SK-N-SH treated with all-trans-retinoic acid at 6 μM for 48 hours (cell line): Measurements from ENCODE around the gene PUS3.

Experiments
- ATAC-seq: fragments of 200-7000 bp; cut with Tn5 transposase; 3 replicates; pipeline ENCODE4 v1.9.1; 2020; ENCODE audit warnings: mild to moderate bottlenecking, moderate library complexity
- ARNTL ChIP-seq: fragments of 450-650 bp; formaldehyde crosslinking; IDR thresholded peaks from 2 replicates; pipeline ENCODE4 v1.5.0; 2020; ENCODE audit warnings: low read depth, mild to moderate bottlenecking, moderate library complexity, borderline replicate concordance
- CSDC2 ChIP-seq: fragments of 250-450 bp; sonication (Bioruptor Pico); IDR thresholded peaks from 2 replicates; pipeline ENCODE4 v1.5.0; 2020; ENCODE audit warnings: mild to moderate bottlenecking, moderate library complexity
- ESRRG ChIP-seq: fragments of 250-450 bp; sonication (Bioruptor Pico); IDR thresholded peaks from 2 replicates; pipeline ENCODE4 v1.6.1; 2021; ENCODE audit warnings: mild to moderate bottlenecking
- GLIS3 ChIP-seq: fragments of 250-450 bp; sonication (Bioruptor Pico); IDR thresholded peaks from 2 replicates; pipeline ENCODE4 v1.5.0; 2020; ENCODE audit warnings: mild to moderate bottlenecking, moderate library complexity
- ISL1 ChIP-seq: fragments of 250-450 bp; sonication (Bioruptor Pico); IDR thresholded peaks from 2 replicates; pipeline ENCODE4 v2.1.2; 2022; ENCODE audit warnings: mild to moderate bottlenecking, moderate library complexity
- OSR1 ChIP-seq: fragments of 250-450 bp; sonication (Bioruptor Pico); IDR thresholded peaks from 2 replicates; pipeline ENCODE4 v1.8.0; 2022; ENCODE audit warnings: moderate library complexity, mild to moderate bottlenecking, inconsistent platforms
- RARB ChIP-seq: fragments of 250-450 bp; sonication (Bioruptor Pico); IDR thresholded peaks from 2 replicates; pipeline ENCODE4 v1.8.0; 2021; ENCODE audit warnings: mild to moderate bottlenecking, moderate library complexity
- TCF4 ChIP-seq: fragments of 250-450 bp; sonication (Bioruptor Pico); IDR thresholded peaks from 2 replicates; pipeline ENCODE4 v1.8.0; 2021; ENCODE audit warnings: mild to moderate bottlenecking, moderate library complexity, borderline replicate concordance
- TOX ChIP-seq: fragments of 250-450 bp; sonication (Bioruptor Pico); IDR thresholded peaks from 2 replicates; pipeline ENCODE4 v1.8.0; 2021; ENCODE audit warnings: mild to moderate bottlenecking, moderate library complexity, borderline replicate concordance
- ZC3H10 ChIP-seq: fragments of 250-450 bp; sonication (Bioruptor Pico); IDR thresholded peaks from 2 replicates; pipeline ENCODE4 v1.5.1; 2021; ENCODE audit warnings: mild to moderate bottlenecking, moderate library complexity
- ZFP30 ChIP-seq: fragments of 450-650 bp; formaldehyde crosslinking; IDR thresholded peaks from 2 replicates; pipeline ENCODE4 v1.5.0; 2022; ENCODE audit warnings: mild to moderate bottlenecking, moderate library complexity
- ZNF565 ChIP-seq: fragments of 450-650 bp; formaldehyde crosslinking; conservative IDR thresholded peaks from 2 replicates; pipeline ENCODE4 v1.5.0; 2020; ENCODE audit warnings: low read depth, mild to moderate bottlenecking, moderate library complexity
- ZNF70 ChIP-seq: fragments of 450-650 bp; formaldehyde crosslinking; IDR thresholded peaks from 2 replicates; pipeline ENCODE4 v1.5.0; 2020; ENCODE audit warnings: mild to moderate bottlenecking, moderate library complexity
- ZNF8 ChIP-seq: fragments of 450-650 bp; formaldehyde crosslinking; IDR thresholded peaks from 2 replicates; pipeline ENCODE4 v1.5.0; 2020; ENCODE audit warnings: mild to moderate bottlenecking, moderate library complexity
- TF ChIP-seq, protein P1 (sequence below): fragments of 250-450 bp; sonication (Bioruptor Pico); IDR thresholded peaks from 2 replicates; pipeline ENCODE4 v1.5.0; 2020; ENCODE audit warnings: mild to moderate bottlenecking, moderate library complexity
- TF ChIP-seq, protein P2 (sequence below): fragments of 250-450 bp; sonication (Bioruptor Pico); IDR thresholded peaks from 2 replicates; pipeline ENCODE4 v1.5.1; 2021; ENCODE audit warnings: mild to moderate bottlenecking, moderate library complexity
- TF ChIP-seq, protein P3 (sequence below): fragments of 250-450 bp; sonication (Bioruptor Pico); IDR thresholded peaks from 2 replicates; pipeline ENCODE4 v1.8.0; 2020; ENCODE audit warnings: mild to moderate bottlenecking, moderate library complexity, borderline replicate concordance
- TF ChIP-seq, protein P4 (sequence below): fragments of 250-450 bp; sonication (Bioruptor Pico); IDR thresholded peaks from 2 replicates; pipeline ENCODE4 v1.8.0; 2021; ENCODE audit warnings: low read depth, mild to moderate bottlenecking, moderate library complexity, borderline replicate concordance

The PUS3 gene

DNA sequence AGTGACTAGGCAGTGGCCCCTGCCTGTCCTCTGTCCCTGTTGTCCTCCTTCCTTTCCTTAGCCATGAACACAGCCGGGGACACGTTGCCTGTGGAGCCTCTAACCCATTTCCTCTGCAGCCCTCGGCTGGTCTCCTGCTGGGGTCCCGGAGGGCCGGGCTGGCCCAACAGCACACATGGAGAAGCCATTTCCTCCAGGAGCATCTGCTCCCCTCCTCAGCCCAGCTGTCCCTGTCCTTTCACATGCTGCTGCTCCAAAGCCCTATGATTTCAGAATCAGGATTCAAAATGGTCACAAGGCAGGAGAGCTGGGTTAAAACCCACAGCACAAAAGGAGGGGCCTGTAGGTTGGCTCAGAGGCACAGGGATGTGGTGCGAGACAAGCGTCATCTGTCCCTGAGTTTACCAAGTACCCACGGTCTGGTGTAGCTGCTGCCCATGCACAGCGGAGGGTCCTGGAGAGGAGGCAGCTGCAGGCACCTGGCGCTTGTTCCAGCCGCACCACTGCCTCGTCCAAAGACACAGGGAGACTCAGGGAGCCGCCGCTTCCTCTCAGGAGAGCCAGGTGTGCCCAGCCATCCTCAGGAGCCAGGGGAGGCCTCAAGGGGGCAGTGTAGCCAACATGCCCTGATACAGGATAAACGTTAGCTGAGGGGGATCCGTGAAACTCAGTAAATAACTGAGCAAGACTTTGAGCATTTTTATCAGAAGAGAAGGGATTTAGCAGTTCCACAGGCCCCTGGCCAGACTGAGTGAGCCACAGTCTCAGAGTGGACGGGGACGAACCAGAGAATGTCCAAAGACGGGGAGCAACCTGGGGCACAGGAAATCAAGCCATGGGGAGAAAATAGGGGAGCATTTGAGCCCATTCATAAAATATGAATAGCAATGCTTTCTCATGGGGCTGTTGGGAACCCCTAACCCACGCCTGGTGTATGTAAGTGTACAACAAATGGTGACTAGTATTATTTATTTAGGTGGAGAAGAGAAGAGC, 38.9 kb upstream of the PUS3 start:
- ATAC-seq: peak; percentile 84
- no peak for TF ChIP-seq GLIS3
- no peak for TF ChIP-seq OSR1 (CRISPR knock-in tag)
- TF ChIP-seq, protein P1, sequence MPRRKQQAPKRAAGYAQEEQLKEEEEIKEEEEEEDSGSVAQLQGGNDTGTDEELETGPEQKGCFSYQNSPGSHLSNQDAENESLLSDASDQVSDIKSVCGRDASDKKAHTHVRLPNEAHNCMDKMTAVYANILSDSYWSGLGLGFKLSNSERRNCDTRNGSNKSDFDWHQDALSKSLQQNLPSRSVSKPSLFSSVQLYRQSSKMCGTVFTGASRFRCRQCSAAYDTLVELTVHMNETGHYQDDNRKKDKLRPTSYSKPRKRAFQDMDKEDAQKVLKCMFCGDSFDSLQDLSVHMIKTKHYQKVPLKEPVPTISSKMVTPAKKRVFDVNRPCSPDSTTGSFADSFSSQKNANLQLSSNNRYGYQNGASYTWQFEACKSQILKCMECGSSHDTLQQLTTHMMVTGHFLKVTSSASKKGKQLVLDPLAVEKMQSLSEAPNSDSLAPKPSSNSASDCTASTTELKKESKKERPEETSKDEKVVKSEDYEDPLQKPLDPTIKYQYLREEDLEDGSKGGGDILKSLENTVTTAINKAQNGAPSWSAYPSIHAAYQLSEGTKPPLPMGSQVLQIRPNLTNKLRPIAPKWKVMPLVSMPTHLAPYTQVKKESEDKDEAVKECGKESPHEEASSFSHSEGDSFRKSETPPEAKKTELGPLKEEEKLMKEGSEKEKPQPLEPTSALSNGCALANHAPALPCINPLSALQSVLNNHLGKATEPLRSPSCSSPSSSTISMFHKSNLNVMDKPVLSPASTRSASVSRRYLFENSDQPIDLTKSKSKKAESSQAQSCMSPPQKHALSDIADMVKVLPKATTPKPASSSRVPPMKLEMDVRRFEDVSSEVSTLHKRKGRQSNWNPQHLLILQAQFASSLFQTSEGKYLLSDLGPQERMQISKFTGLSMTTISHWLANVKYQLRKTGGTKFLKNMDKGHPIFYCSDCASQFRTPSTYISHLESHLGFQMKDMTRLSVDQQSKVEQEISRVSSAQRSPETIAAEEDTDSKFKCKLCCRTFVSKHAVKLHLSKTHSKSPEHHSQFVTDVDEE (CRISPR knock-in tag): no peak
- no peak for TF ChIP-seq ZNF8 (CRISPR knock-in tag)
- TF ChIP-seq ARNTL (CRISPR knock-in tag): no peak
- TF ChIP-seq TCF4: no peak
- TF ChIP-seq ESRRG (CRISPR knock-in tag): no peak
- TF ChIP-seq ISL1 (CRISPR knock-in tag): no peak
- no peak for TF ChIP-seq CSDC2 (CRISPR knock-in tag)
- TF ChIP-seq, protein P2, sequence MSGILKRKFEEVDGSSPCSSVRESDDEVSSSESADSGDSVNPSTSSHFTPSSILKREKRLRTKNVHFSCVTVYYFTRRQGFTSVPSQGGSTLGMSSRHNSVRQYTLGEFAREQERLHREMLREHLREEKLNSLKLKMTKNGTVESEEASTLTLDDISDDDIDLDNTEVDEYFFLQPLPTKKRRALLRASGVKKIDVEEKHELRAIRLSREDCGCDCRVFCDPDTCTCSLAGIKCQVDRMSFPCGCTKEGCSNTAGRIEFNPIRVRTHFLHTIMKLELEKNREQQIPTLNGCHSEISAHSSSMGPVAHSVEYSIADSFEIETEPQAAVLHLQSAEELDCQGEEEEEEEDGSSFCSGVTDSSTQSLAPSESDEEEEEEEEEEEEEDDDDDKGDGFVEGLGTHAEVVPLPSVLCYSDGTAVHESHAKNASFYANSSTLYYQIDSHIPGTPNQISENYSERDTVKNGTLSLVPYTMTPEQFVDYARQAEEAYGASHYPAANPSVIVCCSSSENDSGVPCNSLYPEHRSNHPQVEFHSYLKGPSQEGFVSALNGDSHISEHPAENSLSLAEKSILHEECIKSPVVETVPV (CRISPR knock-in tag): no peak
- TF ChIP-seq ZFP30 (CRISPR knock-in tag): no peak
- no peak for TF ChIP-seq TOX (CRISPR knock-in tag)
- TF ChIP-seq, protein P3, sequence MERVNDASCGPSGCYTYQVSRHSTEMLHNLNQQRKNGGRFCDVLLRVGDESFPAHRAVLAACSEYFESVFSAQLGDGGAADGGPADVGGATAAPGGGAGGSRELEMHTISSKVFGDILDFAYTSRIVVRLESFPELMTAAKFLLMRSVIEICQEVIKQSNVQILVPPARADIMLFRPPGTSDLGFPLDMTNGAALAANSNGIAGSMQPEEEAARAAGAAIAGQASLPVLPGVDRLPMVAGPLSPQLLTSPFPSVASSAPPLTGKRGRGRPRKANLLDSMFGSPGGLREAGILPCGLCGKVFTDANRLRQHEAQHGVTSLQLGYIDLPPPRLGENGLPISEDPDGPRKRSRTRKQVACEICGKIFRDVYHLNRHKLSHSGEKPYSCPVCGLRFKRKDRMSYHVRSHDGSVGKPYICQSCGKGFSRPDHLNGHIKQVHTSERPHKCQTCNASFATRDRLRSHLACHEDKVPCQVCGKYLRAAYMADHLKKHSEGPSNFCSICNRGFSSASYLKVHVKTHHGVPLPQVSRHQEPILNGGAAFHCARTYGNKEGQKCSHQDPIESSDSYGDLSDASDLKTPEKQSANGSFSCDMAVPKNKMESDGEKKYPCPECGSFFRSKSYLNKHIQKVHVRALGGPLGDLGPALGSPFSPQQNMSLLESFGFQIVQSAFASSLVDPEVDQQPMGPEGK: no peak
- TF ChIP-seq ZC3H10: no peak

DNA sequence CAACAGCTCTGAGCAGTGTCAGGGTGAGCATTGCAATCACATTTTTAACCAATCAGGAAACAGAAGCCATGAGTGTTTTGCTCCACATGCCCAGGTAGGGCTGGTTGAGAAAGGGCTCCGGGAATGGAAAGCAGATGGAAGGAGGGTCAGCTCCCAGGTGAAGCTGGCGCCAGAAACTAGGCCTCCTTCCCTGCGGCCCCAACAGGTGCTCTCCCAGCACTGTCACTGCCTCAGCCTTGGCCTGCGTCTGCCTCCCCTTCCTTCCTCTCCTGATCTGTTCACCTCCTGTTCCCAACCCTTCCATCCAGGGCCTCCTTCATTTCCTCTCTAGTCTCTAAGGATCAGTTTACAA, 38.2 kb upstream of the PUS3 start:
- no peak for ATAC-seq
- TF ChIP-seq, protein P4, sequence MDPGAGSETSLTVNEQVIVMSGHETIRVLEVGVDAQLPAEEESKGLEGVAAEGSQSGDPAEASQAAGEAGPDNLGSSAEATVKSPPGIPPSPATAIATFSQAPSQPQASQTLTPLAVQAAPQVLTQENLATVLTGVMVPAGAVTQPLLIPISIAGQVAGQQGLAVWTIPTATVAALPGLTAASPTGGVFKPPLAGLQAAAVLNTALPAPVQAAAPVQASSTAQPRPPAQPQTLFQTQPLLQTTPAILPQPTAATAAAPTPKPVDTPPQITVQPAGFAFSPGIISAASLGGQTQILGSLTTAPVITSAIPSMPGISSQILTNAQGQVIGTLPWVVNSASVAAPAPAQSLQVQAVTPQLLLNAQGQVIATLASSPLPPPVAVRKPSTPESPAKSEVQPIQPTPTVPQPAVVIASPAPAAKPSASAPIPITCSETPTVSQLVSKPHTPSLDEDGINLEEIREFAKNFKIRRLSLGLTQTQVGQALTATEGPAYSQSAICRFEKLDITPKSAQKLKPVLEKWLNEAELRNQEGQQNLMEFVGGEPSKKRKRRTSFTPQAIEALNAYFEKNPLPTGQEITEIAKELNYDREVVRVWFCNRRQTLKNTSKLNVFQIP (CRISPR knock-in tag): no peak
- no peak for TF ChIP-seq ZNF70
- TF ChIP-seq ZC3H10: no peak

DNA sequence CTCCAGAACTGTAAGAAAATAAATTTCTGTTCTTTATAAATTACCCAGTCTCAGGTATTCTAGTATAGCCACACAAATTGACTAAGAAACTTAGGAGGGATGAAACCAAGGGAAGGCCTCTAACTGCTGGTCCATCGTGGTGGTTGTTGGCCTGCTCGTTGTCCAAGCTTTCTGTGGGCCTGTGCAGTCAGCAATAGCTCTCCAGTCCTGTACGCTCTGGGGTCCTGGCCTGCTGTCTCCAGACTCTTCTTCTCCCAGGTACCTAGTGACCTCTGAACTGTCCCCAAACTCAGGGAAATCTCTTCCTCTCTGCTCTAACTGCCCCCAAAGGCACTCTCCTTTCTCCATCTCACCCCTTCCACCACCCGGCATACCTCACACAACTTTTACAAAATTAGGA, 37.1 kb upstream of the PUS3 start:
- ATAC-seq: no peak
- no peak for TF ChIP-seq GLIS3
- no peak for TF ChIP-seq RARB (CRISPR knock-in tag)
- no peak for TF ChIP-seq ZNF565 (CRISPR knock-in tag)
- TF ChIP-seq, protein P4 (CRISPR knock-in tag): no peak
- TF ChIP-seq TOX (CRISPR knock-in tag): no peak
- TF ChIP-seq ZC3H10: no peak
- TF ChIP-seq ARNTL (CRISPR knock-in tag): no peak
- TF ChIP-seq ISL1 (CRISPR knock-in tag): no peak
- TF ChIP-seq ZFP30 (CRISPR knock-in tag): no peak
- no peak for TF ChIP-seq OSR1 (CRISPR knock-in tag)
- no peak for TF ChIP-seq TCF4
- no peak for TF ChIP-seq ESRRG (CRISPR knock-in tag)
